SK-N-SH (cell line): ENCODE results near the gene TCHP. TPM values are rescaled to one million over a fixed set of nuclear protein-coding genes. Genes with fewer than 3 reads are reported as not detected.

Experiments used
- CTCF ChIA-PET: fragments of 300-600, 350-600 bp; formaldehyde crosslinking; extraction: SDS; loops from one replicate; lab custom pipeline; 2021; lab: Yijun Ruan, JAX
- POLR2A ChIA-PET: fragments of 350-600 bp; sonication (Branson Sonifier 250); formaldehyde crosslinking; extraction: SDS; loops from one replicate; lab custom pipeline; 2020; ENCODE audit warnings: antibody characterized with exemption, inconsistent platforms; lab: Yijun Ruan, JAX
- DNase-seq: peaks from one replicate; pipeline ENCODE4 v3.0.0; 2012
- H2AFZ ChIP-seq: fragments of 200-600 bp; sonication (generic); 2 replicates; pipeline ENCODE4 v1.8.1; 2016; ENCODE audit warnings: antibody characterized with exemption, mild to moderate bottlenecking, low read depth
- H3F3A ChIP-seq: fragments of 200-600 bp; sonication (generic); replicated peaks from 2 replicates; pipeline ENCODE3; 2016; ENCODE audit warnings: antibody characterized with exemption, mild to moderate bottlenecking; ENCODE audit not compliant: insufficient read depth
- H3K27ac ChIP-seq, 2 experiments: fragments of 200-500 bp in 1 of 2; fragments of 200-600 bp in 1 of 2; sonication (Bioruptor generic) in 1 of 2; sonication (generic), shearing (Covaris generic) in 1 of 2; 2 replicates each; pipeline versions ENCODE4 v1.5.1 to v1.6.1; 2014 to 2016; ENCODE audit warnings: low read depth in 2 of 2, inconsistent platforms in 1 of 2, low read length in 1 of 2, mild to moderate bottlenecking in 1 of 2, mixed read lengths in 1 of 2
- H3K27me3 ChIP-seq: fragments of 200-600 bp; sonication (generic), shearing (Covaris generic); 2 replicates; pipeline ENCODE4 v1.6.1; 2016; ENCODE audit warnings: mixed run types; ENCODE audit not compliant: insufficient read depth
- H3K36me3 ChIP-seq, 2 experiments: fragments of 200-500 bp in 1 of 2; fragments of 200-600 bp in 1 of 2; sonication (Bioruptor generic) in 1 of 2; sonication (generic) in 1 of 2; replicated peaks in 1 of 2; 2 replicates each; pipeline versions ENCODE3 to v1.5.1; 2014 to 2016; ENCODE audit warnings: low read length in 1 of 2, mild to moderate bottlenecking in 1 of 2; ENCODE audit not compliant: insufficient read depth in 2 of 2, control insufficient read depth in 1 of 2
- H3K4me1 ChIP-seq, 2 experiments: fragments of 200-500 bp in 1 of 2; fragments of 200-600 bp in 1 of 2; sonication (Bioruptor generic) in 1 of 2; sonication (generic), shearing (Covaris generic) in 1 of 2; 2 replicates each; pipeline versions ENCODE4 v1.5.1 to v1.6.1; 2014 to 2016; ENCODE audit warnings: low read depth in 1 of 2, low read length in 1 of 2, mixed run types in 1 of 2; ENCODE audit not compliant: insufficient read depth in 2 of 2, control insufficient read depth in 1 of 2
- H3K4me2 ChIP-seq: fragments of 200-600 bp; sonication (generic), shearing (Covaris generic); 2 replicates; pipeline ENCODE4 v1.6.1; 2017; ENCODE audit warnings: mixed run types
- H3K4me3 ChIP-seq, 2 experiments: fragments of 200-500 bp in 1 of 2; fragments of 200-600 bp in 1 of 2; sonication (Bioruptor generic) in 1 of 2; sonication (generic), shearing (Covaris generic) in 1 of 2; 2 replicates each; pipeline versions ENCODE4 v1.5.1 to v1.8.1; 2014 to 2016; ENCODE audit warnings: low read depth in 2 of 2, inconsistent platforms in 1 of 2, low read length in 1 of 2, mild to moderate bottlenecking in 1 of 2, mixed read lengths in 1 of 2, moderate library complexity in 1 of 2
- H3K79me2 ChIP-seq: fragments of 200-600 bp; sonication (generic); 2 replicates; pipeline ENCODE4 v1.8.1; 2017; ENCODE audit warnings: mild to moderate bottlenecking; ENCODE audit not compliant: insufficient read depth
- H3K9ac ChIP-seq: fragments of 200-600 bp; sonication (generic); 2 replicates; pipeline ENCODE4 v1.6.1; 2017; ENCODE audit warnings: mixed run types
- H3K9me2 ChIP-seq: fragments of 200-600 bp; sonication (generic); 2 replicates; pipeline ENCODE4 v1.6.1; 2017; ENCODE audit warnings: mixed run types
- H3K9me3 ChIP-seq: fragments of 200-600 bp; sonication (generic); 2 replicates; pipeline ENCODE4 v1.6.1; 2017; ENCODE audit warnings: mixed run types, mild to moderate bottlenecking, moderate library complexity
- H4K20me1 ChIP-seq: fragments of 200-600 bp; sonication (generic); 2 replicates; pipeline ENCODE4 v1.6.1; 2017; ENCODE audit warnings: mild to moderate bottlenecking, mixed run types; ENCODE audit not compliant: insufficient read depth
- CHD2 ChIP-seq: fragments of 150-350 bp; IDR thresholded peaks from 2 replicates; pipeline ENCODE4 v1.6.1; 2018; ENCODE audit warnings: low read length; ENCODE audit not compliant: partially characterized antibody
- CTCF ChIP-seq: fragments of 200-600 bp; sonication (generic); IDR thresholded peaks from 2 replicates; pipeline ENCODE4 v1.6.1; 2017; ENCODE audit warnings: antibody characterized with exemption, mild to moderate bottlenecking, moderate library complexity
- IRF3 ChIP-seq: fragments of 150-350 bp; IDR thresholded peaks from 2 replicates; pipeline ENCODE4 v1.6.1; 2016; ENCODE audit warnings: mild to moderate bottlenecking, low read depth, low read length
- MEF2A ChIP-seq: IDR thresholded peaks from 2 replicates; pipeline ENCODE4 v1.4.0; 2012; ENCODE audit warnings: low read depth, borderline replicate concordance
- RCOR1 ChIP-seq: fragments of 150-350 bp; IDR thresholded peaks from 2 replicates; pipeline ENCODE4 v1.6.1; 2017; ENCODE audit warnings: antibody characterized with exemption, low read length
- SIN3A ChIP-seq: IDR thresholded peaks from 2 replicates; pipeline ENCODE4 v1.6.1; 2012; ENCODE audit warnings: low read depth, mild to moderate bottlenecking, low read length, moderate library complexity, borderline replicate concordance
- TAF1 ChIP-seq: IDR thresholded peaks from 2 replicates; pipeline ENCODE4 v1.6.1; 2012; ENCODE audit warnings: low read depth, mild to moderate bottlenecking, low read length, moderate library complexity, borderline replicate concordance
- TCF12 ChIP-seq: IDR thresholded peaks from 2 replicates; pipeline ENCODE4 v1.4.0; 2012
- TEAD4 ChIP-seq: IDR thresholded peaks from 2 replicates; pipeline ENCODE4 v1.4.0; 2012; ENCODE audit warnings: mild to moderate bottlenecking, borderline replicate concordance; ENCODE audit not compliant: insufficient read depth
- WGBS: methylation state at CpG from one replicate; pipeline ENCODE4 v1.1.6; 2017; ENCODE audit warnings: low lambda C conversion rate; 5-methylcytosine and 5-hydroxymethylcytosine counted together
- polyA plus RNA-seq, 3 experiments: library from polyadenylated mRNA; depleted of rRNA; stranded (reverse); fragments of >200 nt; gene quantifications; 2 replicates each; pipeline ENCODE4 v1.2.3, GENCODE V29; 2012

Gene TCHP
- polyA plus RNA-seq, 1 of the 3 experiments (the other 2 are of a cell fraction): 37.3 TPM

GRCh38 chr12:109923038-109923437, 23.0 kb downstream of the TCHP start:
- DNase-seq: no peak
- ChIA-PET POLR2A (interaction anchor here (0.6 kb wide), 1 partner anchor 52 kb away, joined by 3 read pairs; no protein-coding TSS in a partner anchor), CTCF (no interaction called here)
- WGBS: 86% methylated on average over 4 of the region's 5 CpGs
- Histone ChIP-seq H4K20me1 (no peaks in the 10 kb centered on the region), H3K9ac (no peak overlapping the region), H3K27me3 (no peaks in the 10 kb centered on the region), H3K4me2 (no peak overlapping the region), H3K4me3 (no peak overlapping the region), H3K9me2 (no peaks in the 10 kb centered on the region), H3K9me3 (no peaks in the 10 kb centered on the region), H3K4me1 (peaks cover 0 to 2% of the 10 kb centered on the region in 2 experiments; a peak in 1 of 4 replicates), H3K79me2 (no peaks in the 10 kb centered on the region), H3K27ac (no peak overlapping the region), H2AFZ (no peak overlapping the region), H3K36me3 (peaks cover 0 to 17% of the 10 kb centered on the region in 2 experiments), H3F3A (no peaks in the 10 kb centered on the region)
- TF ChIP-seq MEF2A (no peak), TAF1 (no peak), RCOR1 (no peak), IRF3 (no peak)

- H3K27me3 ChIP-seq: no peaks in the 10 kb centered on the region
- no peak overlapping the region for H3K9ac ChIP-seq
- H3K79me2 ChIP-seq: no peaks in the 10 kb centered on the region
- H3K36me3 ChIP-seq: peaks cover 0 to 13% of the 10 kb centered on the region in 2 experiments
- no peak overlapping the region for H3K4me2 ChIP-seq
- H4K20me1 ChIP-seq: no peaks in the 10 kb centered on the region
- H3K4me1 ChIP-seq: peaks cover 0 to 2% of the 10 kb centered on the region in 2 experiments; a peak in 1 of 4 replicates
- no peak overlapping the region for H2AFZ ChIP-seq
- no peak overlapping the region for H3K4me3 ChIP-seq
- ChIA-PET POLR2A (no interaction called here), CTCF (interaction anchor here (6.1 kb wide), 1 partner anchor 71 kb away, joined by 43 read pairs; no protein-coding TSS in a partner anchor)
- H3K9me2 ChIP-seq: no peaks in the 10 kb centered on the region
- 91% methylated on average over 17 of the region's 17 CpGs for WGBS
- no peak overlapping the region for H3K27ac ChIP-seq
- no peaks in the 10 kb centered on the region for H3K9me3 ChIP-seq
- H3F3A ChIP-seq: no peaks in the 10 kb centered on the region
- DNase-seq: no peak
- TF ChIP-seq TEAD4 (no peak), SIN3A (no peak), CHD2 (no peak), CTCF (no peak), TCF12 (no peak)
Observed at GRCh38 chr12:109923481-109924245, 23.6 kb downstream of the TCHP start.
